Thoracic aorta (tissue), 2 donors: ENCODE data around the gene PRKAR2A. TPM values are rescaled to one million over a fixed set of nuclear protein-coding genes. Genes with fewer than 3 reads are reported as not detected.
A peak's percentile ranks its signal among the peaks of the same experiment; 100 is the strongest.

Experiments
- ATAC-seq: fragments of 150-250 bp; one replicate; pipeline ENCODE4 v1.8.0; 2017; ENCODE audit warnings: low read depth; ENCODE audit not compliant: insufficient number of reproducible peaks, low FRiP score
- DNase-seq: peaks from one replicate; pipeline ENCODE4 v3.0.0-alpha.2; 2020; ENCODE audit warnings: low spot score
- H3K27ac ChIP-seq, 2 donors: fragments of 200-600 bp; sonication (generic); 1 replicate in 1 of 2; 2 replicates in 1 of 2; pipeline ENCODE4 v1.5.1; 2016; ENCODE audit warnings: mild to moderate bottlenecking in 2 of 2, moderate library complexity in 2 of 2
- H3K27me3 ChIP-seq: fragments of 200-600 bp; sonication (generic); replicated peaks from 2 replicates; pipeline ENCODE4 v1.6.0; 2016; ENCODE audit warnings: mild to moderate bottlenecking; ENCODE audit not compliant: insufficient read depth
- H3K36me3 ChIP-seq: fragments of 200-600 bp; sonication (generic); one replicate; pipeline ENCODE4 v1.5.1; 2016
- H3K4me1 ChIP-seq, 2 donors: fragments of 200-600 bp; sonication (generic); 1 replicate in 1 of 2; 2 replicates in 1 of 2; pipeline versions ENCODE4 v1.5.1 to v1.6.0; 2016; ENCODE audit warnings: low read depth in 2 of 2, mild to moderate bottlenecking in 1 of 2; ENCODE audit not compliant: control insufficient read depth in 1 of 2
- H3K4me3 ChIP-seq: fragments of 200-600 bp; sonication (generic); 2 replicates; pipeline ENCODE4 v1.5.1; 2016; ENCODE audit warnings: mild to moderate bottlenecking
- H3K9me3 ChIP-seq: fragments of 200-600 bp; sonication (generic); 2 replicates; pipeline ENCODE4 v1.5.1; 2016
- total RNA-seq, 2 donors: library from RNA; depleted of rRNA; stranded (reverse); fragments of >200 nt; gene quantifications; one replicate each; pipeline versions ENCODE4 v1.1.0 to v1.2.3, GENCODE V29; 2016
- TF ChIP-seq, protein P1 (sequence below): fragments of 200-600 bp; sonication (generic); IDR thresholded peaks from one replicate; pipeline ENCODE4 v1.5.1; 2019; ENCODE audit warnings: antibody characterized with exemption

PRKAR2A gene
- total RNA-seq, result 10 to 100 TPM; 66.4 to 69.5 TPM

DNA sequence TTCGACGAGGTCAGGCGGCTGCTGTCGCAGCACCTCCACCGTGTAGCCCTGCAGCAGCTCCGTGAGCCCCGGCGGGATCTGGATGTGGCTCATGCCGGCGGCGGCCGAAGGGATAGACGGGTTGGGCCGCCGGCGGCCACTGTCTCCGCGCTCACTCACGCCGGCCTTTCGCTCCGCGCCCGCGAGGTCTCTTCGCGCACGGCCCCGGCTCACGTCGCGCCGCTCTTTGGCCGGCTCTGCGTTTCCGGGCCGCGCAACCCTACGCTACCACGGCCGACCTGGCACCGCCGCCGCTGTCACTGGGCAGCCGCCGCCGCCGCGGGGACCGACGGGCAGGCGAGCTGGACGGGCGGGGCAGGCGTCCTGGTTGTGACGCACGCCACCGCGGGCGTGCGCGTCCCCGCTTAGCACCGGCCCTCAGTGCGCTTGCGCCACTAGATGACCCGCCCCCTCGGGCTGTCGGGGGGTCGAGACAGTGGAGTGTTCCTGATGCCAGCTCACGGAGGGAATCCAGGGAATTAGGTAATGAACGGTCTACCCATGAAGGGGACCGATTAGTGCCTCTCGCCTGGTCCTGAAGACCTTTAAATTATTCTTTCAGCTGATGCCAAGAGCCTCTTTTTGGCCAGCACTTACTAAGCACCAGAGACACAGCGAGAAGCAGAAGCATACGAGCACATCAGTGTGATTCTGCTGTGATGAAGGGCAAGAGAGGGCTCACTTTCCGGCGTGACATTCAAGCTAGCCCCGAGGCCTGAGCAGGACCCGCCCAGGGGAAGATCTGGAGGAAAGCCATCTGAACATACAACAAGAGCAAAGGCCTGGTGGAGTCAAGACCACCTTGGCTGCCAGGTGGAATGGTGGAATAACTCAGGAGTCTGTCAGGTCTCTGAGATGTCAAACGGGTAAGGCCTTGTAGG lies at the start of gene PRKAR2A:
PRKAR2A (minus strand) TSS at position 371 of the 920 bp plus-strand sequence; CDS start at position 93, 278 bp downstream.
- DNase-seq (peak; percentile 53), ATAC-seq (peak; percentile 73)
- peak within 1 kb of the TSS; percentile 94 to 97 for H3K27ac ChIP-seq
- H3K27me3 ChIP-seq, result no peaks in the 10 kb centered on the region
- TF ChIP-seq, protein P1, sequence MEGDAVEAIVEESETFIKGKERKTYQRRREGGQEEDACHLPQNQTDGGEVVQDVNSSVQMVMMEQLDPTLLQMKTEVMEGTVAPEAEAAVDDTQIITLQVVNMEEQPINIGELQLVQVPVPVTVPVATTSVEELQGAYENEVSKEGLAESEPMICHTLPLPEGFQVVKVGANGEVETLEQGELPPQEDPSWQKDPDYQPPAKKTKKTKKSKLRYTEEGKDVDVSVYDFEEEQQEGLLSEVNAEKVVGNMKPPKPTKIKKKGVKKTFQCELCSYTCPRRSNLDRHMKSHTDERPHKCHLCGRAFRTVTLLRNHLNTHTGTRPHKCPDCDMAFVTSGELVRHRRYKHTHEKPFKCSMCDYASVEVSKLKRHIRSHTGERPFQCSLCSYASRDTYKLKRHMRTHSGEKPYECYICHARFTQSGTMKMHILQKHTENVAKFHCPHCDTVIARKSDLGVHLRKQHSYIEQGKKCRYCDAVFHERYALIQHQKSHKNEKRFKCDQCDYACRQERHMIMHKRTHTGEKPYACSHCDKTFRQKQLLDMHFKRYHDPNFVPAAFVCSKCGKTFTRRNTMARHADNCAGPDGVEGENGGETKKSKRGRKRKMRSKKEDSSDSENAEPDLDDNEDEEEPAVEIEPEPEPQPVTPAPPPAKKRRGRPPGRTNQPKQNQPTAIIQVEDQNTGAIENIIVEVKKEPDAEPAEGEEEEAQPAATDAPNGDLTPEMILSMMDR, result peak; percentile 5
- no peaks in the 10 kb centered on the region for H3K36me3 ChIP-seq
- no peaks in the 10 kb centered on the region for H3K9me3 ChIP-seq
- H3K4me1 ChIP-seq, result peaks cover 18 to 39% of the 10 kb centered on the region in 2 donors
- H3K4me3 ChIP-seq, result peak within 1 kb of the TSS; percentile 85

DNA sequence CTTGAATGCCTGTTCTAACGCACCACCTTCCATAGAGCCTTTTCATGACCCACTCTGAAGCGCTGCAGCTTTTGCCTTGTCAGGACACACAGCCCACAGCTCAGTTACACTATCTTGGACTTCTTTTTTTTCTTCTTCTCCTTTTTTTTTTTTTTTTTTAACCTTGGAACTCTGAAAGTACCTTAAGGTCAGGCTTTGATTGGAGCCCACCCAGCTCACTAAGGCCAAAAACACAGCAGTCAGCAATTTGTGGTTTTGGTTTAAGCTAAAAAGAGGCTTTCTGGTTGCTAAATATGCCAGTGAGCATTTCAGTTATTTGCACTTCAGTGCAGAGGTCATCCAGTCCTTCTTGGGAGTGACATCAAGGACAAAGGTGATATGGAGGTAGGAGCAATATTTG lies 49.3 kb upstream of the PRKAR2A start:
- Histone ChIP-seq H3K4me1 (peaks cover 10 to 20% of the 10 kb centered on the region in 2 donors), H3K27me3 (no peaks in the 10 kb centered on the region), H3K4me3 (no peak overlapping the region), H3K36me3 (no peaks in the 10 kb centered on the region), H3K9me3 (no peaks in the 10 kb centered on the region), H3K27ac (no peak overlapping the region)
- no peak for ATAC-seq
- TF ChIP-seq, protein P1, result no peak
- no peak for DNase-seq

DNA sequence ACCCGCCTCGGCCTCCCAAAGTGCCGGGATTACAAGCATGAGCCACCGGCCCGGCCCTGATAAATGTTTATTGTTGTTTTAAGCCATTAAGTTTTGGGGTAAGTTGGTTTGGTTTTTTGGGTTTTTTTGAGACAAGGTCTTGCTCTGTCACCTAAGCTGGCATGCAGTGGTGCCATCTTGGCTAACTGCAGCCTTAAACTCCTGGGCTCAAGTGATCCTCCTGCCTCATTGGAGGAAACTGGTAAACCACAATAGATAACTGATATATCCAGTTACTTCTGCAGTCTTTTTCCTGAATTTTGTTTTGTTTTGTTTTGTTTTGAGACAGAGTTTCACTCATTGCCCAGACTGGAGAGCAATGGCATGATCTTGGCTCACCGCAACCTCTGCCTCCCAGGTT lies 46.8 kb upstream of the PRKAR2A start:
- H3K27me3 ChIP-seq, result no peaks in the 10 kb centered on the region
- ATAC-seq (no peak), DNase-seq (no peak)
- TF ChIP-seq, protein P1, result no peak
- peaks cover 10 to 20% of the 10 kb centered on the region in 2 donors for H3K4me1 ChIP-seq
- H3K36me3 ChIP-seq, result no peaks in the 10 kb centered on the region
- no peaks in the 10 kb centered on the region for H3K9me3 ChIP-seq
- H3K27ac ChIP-seq, result no peak overlapping the region
- H3K4me3 ChIP-seq, result no peak overlapping the region

DNA sequence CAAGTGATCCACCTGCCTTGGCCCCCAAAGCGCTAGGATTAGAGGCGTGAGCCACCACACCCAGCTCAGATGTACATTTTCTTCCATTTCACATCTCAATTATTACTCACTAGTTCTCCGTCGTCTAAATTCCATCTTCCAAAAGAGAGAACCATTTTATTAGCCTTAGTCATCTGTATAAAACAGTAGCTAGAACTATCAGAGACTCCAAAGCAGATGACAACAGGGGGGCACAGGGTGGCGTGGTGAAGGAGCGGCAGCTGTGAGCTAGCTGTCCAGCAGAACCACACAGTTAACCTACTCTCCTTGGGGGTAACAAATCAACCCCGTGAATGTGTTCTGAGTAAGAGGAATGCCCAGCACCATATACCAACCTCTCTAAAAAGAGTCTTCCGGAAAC lies 43.9 kb upstream of the PRKAR2A start:
- Histone ChIP-seq H3K9me3 (no peaks in the 10 kb centered on the region), H3K27me3 (no peaks in the 10 kb centered on the region), H3K36me3 (no peaks in the 10 kb centered on the region), H3K4me1 (peaks cover 0 to 2% of the 10 kb centered on the region in 2 donors), H3K27ac (no peak overlapping the region), H3K4me3 (no peak overlapping the region)
- no peak for ATAC-seq
- DNase-seq, result no peak
- TF ChIP-seq, protein P1, result no peak

DNA sequence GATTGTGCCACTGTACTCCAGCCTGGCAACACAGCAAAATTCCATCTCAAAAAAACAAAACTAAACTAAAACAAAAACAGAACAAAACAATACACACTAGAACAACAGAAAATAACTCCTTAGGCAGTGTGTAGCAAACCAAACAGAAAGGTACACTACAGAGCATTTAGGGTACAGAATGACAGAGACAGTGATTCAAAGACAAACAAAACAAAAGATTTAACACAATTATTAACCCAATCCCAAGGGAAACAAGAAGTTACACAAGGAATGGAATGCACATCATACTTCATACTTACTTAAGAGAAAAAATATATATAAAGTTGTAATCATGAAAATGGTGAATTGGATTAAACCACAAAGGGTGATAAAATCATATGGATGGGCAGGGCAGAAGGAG lies 38.1 kb upstream of the PRKAR2A start:
- TF ChIP-seq, protein P1, result no peak
- no peak for DNase-seq
- Histone ChIP-seq H3K27ac (no peak overlapping the region), H3K4me3 (no peak overlapping the region), H3K27me3 (no peaks in the 10 kb centered on the region), H3K9me3 (no peaks in the 10 kb centered on the region), H3K36me3 (no peaks in the 10 kb centered on the region), H3K4me1 (no peaks in the 10 kb centered on the region)
- no peak for ATAC-seq
